K562 (cell line): Measurements from ENCODE around the gene COG2. TPM values are rescaled to one million over a fixed set of nuclear protein-coding genes. Genes with fewer than 3 reads are reported as not detected.
A peak's percentile ranks its signal among the peaks of the same experiment; 100 is the strongest.

ENCODE experiments used
- ATAC-seq: fragments of 200-7000 bp; cut with Tn5 transposase; 3 replicates; pipeline ENCODE4 v1.9.1; 2020; ENCODE audit warnings: moderate library complexity
- BruUV-seq: library from RNA; stranded (reverse); fragments of 400-500 nt; replicated peaks from 2 replicates; lab custom pipeline; 2021; lab: Mats Ljungman, UMichigan
- CTCF ChIA-PET: fragments of 300-600 bp; formaldehyde crosslinking; extraction: SDS; loops from one replicate; lab custom pipeline; 2021; ENCODE audit warnings: low intra/inter-chr PET ratio; lab: Yijun Ruan, JAX
- POLR2A ChIA-PET: fragments of 300-600, 350-650 bp; sonication (Branson Sonifier 250); formaldehyde crosslinking; extraction: SDS; loops from one replicate; lab custom pipeline; 2021; ENCODE audit warnings: antibody characterized with exemption, inconsistent platforms; lab: Yijun Ruan, JAX
- DNase-seq, 4 experiments: peaks; one replicate each; pipeline versions ENCODE4 v3.0.0 to v3.0.0-alpha.2; 2011 to 2018; ENCODE audit warnings: low spot score in 3 of 4, mixed read lengths in 3 of 4; ENCODE audit errors: extremely low read depth in 1 of 4
- FAIRE-seq: peaks from 2 replicates; lab custom pipeline; 2011; peaks lifted over from hg19 to GRCh38; lab: Jason Lieb, UNC
- H2AFZ ChIP-seq: 2 replicates; pipeline ENCODE4 v1.6.0; 2011; ENCODE audit warnings: low read depth, low read length, control low read depth, inconsistent platforms
- H3K27ac ChIP-seq: fragments of 200-600 bp; 3 replicates; pipeline ENCODE4 v1.8.0; 2011; ENCODE audit warnings: low read depth, mild to moderate bottlenecking, control low read depth, inconsistent platforms, low read length, moderate library complexity, mixed read lengths; ENCODE audit errors: extremely low read depth
- H3K27me3 ChIP-seq, 2 experiments: fragments of 300-600 bp in 1 of 2; 2 replicates in 1 of 2; 3 replicates in 1 of 2; pipeline versions ENCODE4 v1.6.0 to v1.8.0; 2011; ENCODE audit warnings: inconsistent platforms in 2 of 2, low read length in 2 of 2, mild to moderate bottlenecking in 1 of 2, mixed read lengths in 1 of 2, moderate library complexity in 1 of 2; ENCODE audit not compliant: control insufficient read depth in 2 of 2, insufficient read depth in 2 of 2
- H3K36me3 ChIP-seq: fragments of 300-600 bp; 3 replicates; pipeline ENCODE4 v1.8.0; 2011; ENCODE audit warnings: mild to moderate bottlenecking, low read length, inconsistent platforms; ENCODE audit not compliant: control insufficient read depth, insufficient read depth
- H3K4me1 ChIP-seq, 2 experiments: fragments of 200-600 bp in 1 of 2; replicated peaks in 1 of 2; 2 replicates in 1 of 2; 3 replicates in 1 of 2; pipeline versions ENCODE4 v1.5.1 to v1.8.0; 2011; ENCODE audit warnings: inconsistent platforms in 2 of 2, low read length in 2 of 2, mild to moderate bottlenecking in 1 of 2, mixed read lengths in 1 of 2, moderate library complexity in 1 of 2; ENCODE audit not compliant: control insufficient read depth in 2 of 2, insufficient read depth in 2 of 2
- H3K4me2 ChIP-seq: 2 replicates; pipeline ENCODE4 v1.6.1; 2011; ENCODE audit warnings: low read length, control low read depth, inconsistent platforms, mixed read lengths; ENCODE audit not compliant: insufficient read depth
- H3K4me3 ChIP-seq: fragments of 200-600 bp; sonication (generic), shearing (Covaris generic); 2 replicates; pipeline ENCODE4 v1.5.1; 2016; ENCODE audit warnings: control low read depth, inconsistent platforms
- H3K79me2 ChIP-seq: fragments of 200-600 bp; 3 replicates; pipeline ENCODE4 v1.8.0; 2011; ENCODE audit warnings: low read length, inconsistent platforms; ENCODE audit not compliant: control insufficient read depth, insufficient read depth
- H3K9ac ChIP-seq, 2 experiments: 2 replicates each; pipeline versions ENCODE4 v1.6.0 to v1.6.1; 2011; ENCODE audit warnings: low read depth in 2 of 2, low read length in 2 of 2, control low read depth in 1 of 2, inconsistent platforms in 1 of 2, mild to moderate bottlenecking in 1 of 2, mixed read lengths in 1 of 2; ENCODE audit not compliant: insufficient read depth in 1 of 2
- H3K9me1 ChIP-seq: one replicate; pipeline ENCODE4 v1.6.0; 2011; ENCODE audit warnings: inconsistent platforms, mild to moderate bottlenecking, low read length, moderate library complexity; ENCODE audit not compliant: control insufficient read depth, insufficient read depth
- H3K9me3 ChIP-seq: replicated peaks from 2 replicates; pipeline ENCODE4 v1.5.1; 2011; ENCODE audit warnings: low read depth, low read length, inconsistent platforms; ENCODE audit not compliant: control insufficient read depth, insufficient read depth
- H4K20me1 ChIP-seq: replicated peaks from 2 replicates; pipeline ENCODE4 v1.6.1; 2011; ENCODE audit warnings: low read length, inconsistent platforms, mixed read lengths; ENCODE audit not compliant: control insufficient read depth, insufficient read depth
- ARID1B ChIP-seq: fragments of 450-650 bp; IDR thresholded peaks from 2 replicates; pipeline ENCODE4 v1.6.1; 2016; ENCODE audit warnings: antibody characterized with exemption, mild to moderate bottlenecking, inconsistent platforms
- FOXM1 ChIP-seq, 2 experiments: fragments of 450-650 bp in 1 of 2; sonication (generic) in 1 of 2; formaldehyde crosslinking in 1 of 2; IDR thresholded peaks; 2 replicates each; pipeline versions ENCODE4 v1.6.1 to v1.9.0; 2017 to 2022; ENCODE audit warnings: low read depth in 2 of 2, mild to moderate bottlenecking in 2 of 2, missing genetic modification reagents in 1 of 2, moderate library complexity in 1 of 2
- GATAD2A ChIP-seq: fragments of 450-650 bp; IDR thresholded peaks from 2 replicates; pipeline ENCODE4 v1.6.1; 2017
- GATAD2B ChIP-seq: fragments of 450-650 bp; IDR thresholded peaks from 2 replicates; pipeline ENCODE4 v1.6.1; 2017; ENCODE audit warnings: mild to moderate bottlenecking, borderline replicate concordance
- JUN ChIP-seq, 2 experiments: sonication (generic) in 1 of 2; formaldehyde crosslinking in 1 of 2; IDR thresholded peaks; 2 replicates each; pipeline versions ENCODE4 v1.6.1 to v1.8.0; 2012 to 2022; ENCODE audit warnings: borderline replicate concordance in 2 of 2, mild to moderate bottlenecking in 2 of 2, improper control_type of control experiment in 1 of 2, low read depth in 1 of 2, low read length in 1 of 2, missing genetic modification reagents in 1 of 2
- KDM2B ChIP-seq: fragments of 250-450 bp; sonication (Bioruptor Pico); IDR thresholded peaks from 2 replicates; pipeline ENCODE4 v1.8.0; 2021; ENCODE audit warnings: mild to moderate bottlenecking, moderate library complexity
- NFIX ChIP-seq: fragments of 250-450 bp; sonication (Bioruptor Pico); IDR thresholded peaks from 2 replicates; pipeline ENCODE4 v1.4.0; 2020; ENCODE audit warnings: low read depth, mild to moderate bottlenecking, moderate library complexity
- NFRKB ChIP-seq: fragments of 450-650 bp; IDR thresholded peaks from 2 replicates; pipeline ENCODE4 v1.6.1; 2016; ENCODE audit warnings: low read depth
- PHB2 ChIP-seq: fragments of 450-650 bp; IDR thresholded peaks from 2 replicates; pipeline ENCODE4 v1.6.1; 2017; ENCODE audit warnings: low read depth
- ZNF75A ChIP-seq: fragments of 450-650 bp; formaldehyde crosslinking; IDR thresholded peaks from 2 replicates; pipeline ENCODE4 v1.4.0; 2020; ENCODE audit warnings: mild to moderate bottlenecking
- WGBS: fragments of 100-300 bp; shearing (Covaris generic); methylation state at CpG from one replicate; pipeline ENCODE4 v1.1.6; 2016; ENCODE audit warnings: low coverage, mixed read lengths; ENCODE audit not compliant: insufficient coverage; ENCODE audit errors: missing lambda C conversion rate; 5-methylcytosine and 5-hydroxymethylcytosine counted together
- in situ Hi-C: fragments of 300-500 bp; cut with MboI; formaldehyde crosslinking; loops from 4 replicates; pipeline ENCODE4 v1.15.0; 2018; ENCODE audit warnings: inconsistent platforms, mixed read lengths
- intact Hi-C: fragments of 100-400 bp; cut with micrococcal nuclease; formaldehyde crosslinking; loops from 2 replicates; pipeline ENCODE4 v1.14.2; 2022
- polyA plus RNA-seq, 8 experiments: library from polyadenylated mRNA; depleted of rRNA in 4 of 8; stranded (reverse) in 5 of 8; unstranded in 3 of 8; fragments of >200 nt; fragmentation: Nextera tagmentation in 2 of 8; fragmentation: Illumina TruSeq in 1 of 8; extraction: Ambion mirVana in 2 of 8; extraction: Trizol in 1 of 8; gene quantifications; 2 replicates each; pipeline versions ENCODE4 v1.2.1 to v1.2.3, GENCODE V29; 2011 to 2014; ENCODE audit warnings: inconsistent platforms in 1 of 8, missing spikeins in 1 of 8
- total RNA-seq, 7 experiments: library from RNA; depleted of rRNA in 6 of 7; stranded (reverse); fragments of >200 nt in 6 of 7; fragmentation: Illumina TruSeq in 2 of 7; extraction: Trizol in 2 of 7; gene quantifications; 2 replicates each; pipeline versions ENCODE4 v1.2.1 to v1.2.3, GENCODE V29; 2011 to 2021; ENCODE audit warnings: low replicate concordance in 1 of 7
- TF ChIP-seq, protein P1 (sequence below), 2 experiments: fragments of 450-650 bp in 1 of 2; IDR thresholded peaks; 2 replicates each; pipeline ENCODE4 v1.6.1; 2011 to 2017; ENCODE audit warnings: low read depth in 2 of 2, antibody characterized with exemption in 1 of 2, borderline replicate concordance in 1 of 2, low read length in 1 of 2, mild to moderate bottlenecking in 1 of 2, mixed read lengths in 1 of 2; ENCODE audit not compliant: control insufficient read depth in 1 of 2
- TF ChIP-seq, protein P2 (sequence below): fragments of 450-650 bp; formaldehyde crosslinking; IDR thresholded peaks from 2 replicates; pipeline ENCODE4 v1.4.0; 2020; ENCODE audit warnings: mild to moderate bottlenecking
- TF ChIP-seq, protein P3 (sequence below): fragments of 250-450 bp; sonication (Bioruptor Pico); IDR thresholded peaks from 2 replicates; pipeline ENCODE4 v1.5.0; 2021; ENCODE audit warnings: mild to moderate bottlenecking, borderline replicate concordance

Gene COG2
- total and polyA plus RNA-seq, 9 of the 15 experiments (the other 6 are each of a cell fraction or from before 2014, with no cell fraction given): 22.0 to 51.7 (median 33.3) TPM

DNA sequence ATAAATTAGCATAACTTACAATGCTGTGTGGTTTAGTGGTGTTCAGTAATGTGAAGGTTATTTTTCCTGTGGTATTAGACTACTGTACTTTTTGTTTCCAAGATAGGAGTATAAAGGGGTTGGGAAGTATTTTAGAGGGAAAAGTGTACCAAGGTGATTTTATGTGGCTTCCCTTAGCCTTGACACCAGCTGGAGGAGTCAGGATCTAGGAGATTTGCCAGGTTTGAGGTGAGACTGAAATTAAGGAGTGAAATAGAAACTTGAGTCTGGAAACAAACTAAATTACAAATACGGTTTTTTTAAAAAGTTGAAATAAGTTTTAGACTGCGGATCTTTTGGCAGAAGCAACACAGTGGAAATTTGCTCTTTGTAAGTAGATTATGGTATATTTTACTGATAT, 32.3 kb downstream of the COG2 start (continued):
- no peak for TF ChIP-seq PHB2
- TF ChIP-seq, protein P1, sequence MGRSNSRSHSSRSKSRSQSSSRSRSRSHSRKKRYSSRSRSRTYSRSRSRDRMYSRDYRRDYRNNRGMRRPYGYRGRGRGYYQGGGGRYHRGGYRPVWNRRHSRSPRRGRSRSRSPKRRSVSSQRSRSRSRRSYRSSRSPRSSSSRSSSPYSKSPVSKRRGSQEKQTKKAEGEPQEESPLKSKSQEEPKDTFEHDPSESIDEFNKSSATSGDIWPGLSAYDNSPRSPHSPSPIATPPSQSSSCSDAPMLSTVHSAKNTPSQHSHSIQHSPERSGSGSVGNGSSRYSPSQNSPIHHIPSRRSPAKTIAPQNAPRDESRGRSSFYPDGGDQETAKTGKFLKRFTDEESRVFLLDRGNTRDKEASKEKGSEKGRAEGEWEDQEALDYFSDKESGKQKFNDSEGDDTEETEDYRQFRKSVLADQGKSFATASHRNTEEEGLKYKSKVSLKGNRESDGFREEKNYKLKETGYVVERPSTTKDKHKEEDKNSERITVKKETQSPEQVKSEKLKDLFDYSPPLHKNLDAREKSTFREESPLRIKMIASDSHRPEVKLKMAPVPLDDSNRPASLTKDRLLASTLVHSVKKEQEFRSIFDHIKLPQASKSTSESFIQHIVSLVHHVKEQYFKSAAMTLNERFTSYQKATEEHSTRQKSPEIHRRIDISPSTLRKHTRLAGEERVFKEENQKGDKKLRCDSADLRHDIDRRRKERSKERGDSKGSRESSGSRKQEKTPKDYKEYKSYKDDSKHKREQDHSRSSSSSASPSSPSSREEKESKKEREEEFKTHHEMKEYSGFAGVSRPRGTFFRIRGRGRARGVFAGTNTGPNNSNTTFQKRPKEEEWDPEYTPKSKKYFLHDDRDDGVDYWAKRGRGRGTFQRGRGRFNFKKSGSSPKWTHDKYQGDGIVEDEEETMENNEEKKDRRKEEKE (IDR thresholded peaks at IDR 0.05; ENCODE audit: borderline replicate concordance in 1 of 2, control insufficient read depth in 1 of 2, low read depth in 2 of 2, low read length in 1 of 2): no peak

DNA sequence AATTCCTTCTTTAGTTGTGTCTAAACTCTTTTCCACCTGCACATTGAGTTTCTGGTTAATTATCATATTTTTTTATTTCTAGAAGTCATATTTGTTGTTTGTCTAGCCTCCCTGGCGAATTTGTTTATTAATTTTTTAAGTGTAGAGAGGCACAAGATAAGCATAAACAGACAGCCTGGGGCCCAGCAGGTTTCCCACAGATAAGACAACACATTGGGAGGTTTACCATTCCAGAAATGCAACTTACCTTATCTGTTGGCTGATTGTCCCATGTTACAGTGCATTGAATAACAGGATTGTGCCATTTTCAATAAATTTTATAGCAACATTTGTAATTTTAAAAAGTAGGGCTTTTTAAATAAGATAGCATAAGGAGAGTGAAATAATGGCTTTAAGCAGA, 34.9 kb downstream of the COG2 start:
- ChIA-PET POLR2A (no interaction called here), CTCF (no interaction called here)
- Histone ChIP-seq H3K9me3 (peaks cover 8% of the 10 kb centered on the region; the same call in 1 of the 2 replicates), H3K4me1 (peaks cover 3 to 10% of the 10 kb centered on the region in 2 experiments; a peak in 4 of 5 replicates), H3K36me3 (peaks cover 82% of the 10 kb centered on the region), H4K20me1 (peaks cover 4% of the 10 kb centered on the region; the same call in 1 of the 2 replicates), H3K27ac (no peak overlapping the region), H3K4me2 (no peak overlapping the region), H3K79me2 (no peaks in the 10 kb centered on the region), H3K4me3 (no peak overlapping the region), H3K9ac (no peak overlapping the region), H2AFZ (no peak overlapping the region), H3K9me1 (no peaks in the 10 kb centered on the region), H3K27me3 (no peaks in the 10 kb centered on the region)
- intact Hi-C loops: no loop called here
- in situ Hi-C loops: no loop called here
- BruUV-seq: no TSS peak
- ATAC-seq: no peak
- WGBS: 36% methylated on average over 1 of the region's 1 CpG
- FAIRE-seq: no peak
- DNase-seq: peak in 1 of 4 experiments; percentile 22
- TF ChIP-seq KDM2B (CRISPR knock-in tag) (no peak), ARID1B (peak; percentile 53), NFRKB (no peak), GATAD2B (no peak), NFIX (CRISPR knock-in tag) (no peak), ZNF75A (CRISPR knock-in tag) (no peak), FOXM1 (IDR thresholded peaks at IDR 0.05; ENCODE audit: low read depth) (no peak), FOXM1 (CRISPR knock-in tag; IDR thresholded peaks at IDR 0.05; ENCODE audit: low read depth) (no peak), JUN (IDR thresholded peaks at IDR 0.05; ENCODE audit: borderline replicate concordance, low read depth, low read length) (no peak), JUN (CRISPR knock-in tag; IDR thresholded peaks at IDR 0.05; ENCODE audit: borderline replicate concordance) (no peak), GATAD2A (no peak)
- TF ChIP-seq, protein P2, sequence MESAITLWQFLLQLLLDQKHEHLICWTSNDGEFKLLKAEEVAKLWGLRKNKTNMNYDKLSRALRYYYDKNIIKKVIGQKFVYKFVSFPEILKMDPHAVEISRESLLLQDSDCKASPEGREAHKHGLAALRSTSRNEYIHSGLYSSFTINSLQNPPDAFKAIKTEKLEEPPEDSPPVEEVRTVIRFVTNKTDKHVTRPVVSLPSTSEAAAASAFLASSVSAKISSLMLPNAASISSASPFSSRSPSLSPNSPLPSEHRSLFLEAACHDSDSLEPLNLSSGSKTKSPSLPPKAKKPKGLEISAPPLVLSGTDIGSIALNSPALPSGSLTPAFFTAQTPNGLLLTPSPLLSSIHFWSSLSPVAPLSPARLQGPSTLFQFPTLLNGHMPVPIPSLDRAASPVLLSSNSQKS (CRISPR knock-in tag): no peak
- TF ChIP-seq, protein P3, sequence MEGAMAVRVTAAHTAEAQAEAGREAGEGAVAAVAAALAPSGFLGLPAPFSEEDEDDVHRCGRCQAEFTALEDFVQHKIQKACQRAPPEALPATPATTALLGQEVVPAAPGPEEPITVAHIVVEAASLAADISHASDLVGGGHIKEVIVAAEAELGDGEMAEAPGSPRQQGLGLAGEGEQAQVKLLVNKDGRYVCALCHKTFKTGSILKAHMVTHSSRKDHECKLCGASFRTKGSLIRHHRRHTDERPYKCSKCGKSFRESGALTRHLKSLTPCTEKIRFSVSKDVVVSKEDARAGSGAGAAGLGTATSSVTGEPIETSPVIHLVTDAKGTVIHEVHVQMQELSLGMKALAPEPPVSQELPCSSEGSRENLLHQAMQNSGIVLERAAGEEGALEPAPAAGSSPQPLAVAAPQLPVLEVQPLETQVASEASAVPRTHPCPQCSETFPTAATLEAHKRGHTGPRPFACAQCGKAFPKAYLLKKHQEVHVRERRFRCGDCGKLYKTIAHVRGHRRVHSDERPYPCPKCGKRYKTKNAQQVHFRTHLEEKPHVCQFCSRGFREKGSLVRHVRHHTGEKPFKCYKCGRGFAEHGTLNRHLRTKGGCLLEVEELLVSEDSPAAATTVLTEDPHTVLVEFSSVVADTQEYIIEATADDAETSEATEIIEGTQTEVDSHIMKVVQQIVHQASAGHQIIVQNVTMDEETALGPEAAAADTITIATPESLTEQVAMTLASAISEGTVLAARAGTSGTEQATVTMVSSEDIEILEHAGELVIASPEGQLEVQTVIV (CRISPR knock-in tag): no peak
